ENCODE measurements around the gene FBXO34.
"Not testable (repeated sequence)": the region's sequence is repeated elsewhere in the genome, so short reads cannot be mapped to it uniquely, and the experiment has no call there.

Gene FBXO34

GRCh38 chr14:55377236-55377635 lies 106.0 kb downstream of the FBXO34 start:
- Mint-ChIP-seq H3K27me3 (ENCODE audit: low read depth) (no peaks in the 10 kb centered on the region), H3K9me3 (no peaks in the 10 kb centered on the region), H3K4me1 (ENCODE audit: low read depth) (peaks cover 25% of the 10 kb centered on the region), H3K36me3 (ENCODE audit: low read depth) (peaks cover 45% of the 10 kb centered on the region), H3K27ac (no peak overlapping the region), H3K4me3 (no peak overlapping the region)
- DNase-seq (ENCODE audit: low spot score): no peak

DNA sequence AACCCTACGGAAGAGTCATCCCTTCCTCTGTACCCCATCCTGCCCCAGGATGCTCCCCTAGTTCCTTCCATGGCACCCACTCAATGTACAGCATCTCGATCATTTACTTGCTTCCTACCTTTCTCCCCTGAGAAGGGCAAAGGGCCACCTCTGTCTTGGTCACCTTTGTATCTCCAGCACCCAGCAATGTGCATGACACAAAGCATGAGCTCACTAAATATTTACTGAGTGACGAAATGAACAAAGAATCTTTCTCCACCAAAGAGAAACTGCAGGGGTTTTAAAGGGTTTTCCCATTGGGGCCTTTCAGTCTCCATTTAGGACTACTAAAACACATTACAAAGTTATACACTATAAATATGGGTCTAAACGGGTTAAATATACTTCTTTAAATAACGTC lies 109.8 kb downstream of the FBXO34 start:
- no peak overlapping the region for H3K4me3 Mint-ChIP-seq
- H3K9me3 Mint-ChIP-seq: no peaks in the 10 kb centered on the region
- no peak for DNase-seq (ENCODE audit: low spot score)
- H3K27me3 Mint-ChIP-seq (ENCODE audit: low read depth): no peaks in the 10 kb centered on the region
- no peak overlapping the region for H3K27ac Mint-ChIP-seq
- peaks cover 16% of the 10 kb centered on the region for H3K4me1 Mint-ChIP-seq (ENCODE audit: low read depth)
- peaks cover 40% of the 10 kb centered on the region for H3K36me3 Mint-ChIP-seq (ENCODE audit: low read depth)

- Mint-ChIP-seq H3K27ac (no peak overlapping the region), H3K27me3 (ENCODE audit: low read depth) (no peaks in the 10 kb centered on the region), H3K4me1 (ENCODE audit: low read depth) (peaks cover 18% of the 10 kb centered on the region), H3K4me3 (no peak overlapping the region), H3K9me3 (no peaks in the 10 kb centered on the region), H3K36me3 (ENCODE audit: low read depth) (peaks cover 37% of the 10 kb centered on the region)
- DNase-seq (ENCODE audit: low spot score): no peak
Measured at GRCh38 chr14:55381561-55381960, 110.3 kb downstream of the FBXO34 start.

DNA sequence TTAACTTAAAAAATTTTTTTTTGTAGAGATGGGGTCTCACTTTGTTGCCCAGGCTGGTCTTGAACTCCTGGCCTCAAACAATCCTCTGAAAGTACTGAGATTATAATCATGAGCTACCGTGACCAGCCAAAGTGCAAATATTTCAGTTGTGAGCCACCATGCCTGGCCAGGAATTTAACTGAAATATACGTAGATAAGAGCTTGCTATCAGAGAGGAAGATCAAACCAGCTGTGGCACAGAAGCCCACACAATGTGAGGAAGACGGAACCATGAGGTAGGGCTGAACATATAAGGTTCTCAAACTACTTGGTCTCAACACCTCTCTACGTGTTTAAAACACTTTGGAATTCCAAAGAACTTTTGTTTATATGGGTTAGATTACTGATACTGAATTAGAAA lies 111.3 kb downstream of the FBXO34 start:
- Mint-ChIP-seq H3K27ac (no peak overlapping the region), H3K9me3 (no peaks in the 10 kb centered on the region), H3K27me3 (ENCODE audit: low read depth) (no peaks in the 10 kb centered on the region), H3K36me3 (ENCODE audit: low read depth) (peaks cover 36% of the 10 kb centered on the region), H3K4me3 (no peak overlapping the region), H3K4me1 (ENCODE audit: low read depth) (peaks cover 26% of the 10 kb centered on the region)
- no peak for DNase-seq (ENCODE audit: low spot score)

- Mint-ChIP-seq H3K4me1 (ENCODE audit: low read depth) (peaks cover 27% of the 10 kb centered on the region), H3K36me3 (ENCODE audit: low read depth) (peaks cover 35% of the 10 kb centered on the region)
- not testable (repeated sequence) for H3K9me3 Mint-ChIP-seq; DNase-seq (ENCODE audit: low spot score); H3K4me3 Mint-ChIP-seq; H3K27me3 Mint-ChIP-seq (ENCODE audit: low read depth); H3K27ac Mint-ChIP-seq
Measured at GRCh38 chr14:55383056-55383466, 111.8 kb downstream of the FBXO34 start.

DNA sequence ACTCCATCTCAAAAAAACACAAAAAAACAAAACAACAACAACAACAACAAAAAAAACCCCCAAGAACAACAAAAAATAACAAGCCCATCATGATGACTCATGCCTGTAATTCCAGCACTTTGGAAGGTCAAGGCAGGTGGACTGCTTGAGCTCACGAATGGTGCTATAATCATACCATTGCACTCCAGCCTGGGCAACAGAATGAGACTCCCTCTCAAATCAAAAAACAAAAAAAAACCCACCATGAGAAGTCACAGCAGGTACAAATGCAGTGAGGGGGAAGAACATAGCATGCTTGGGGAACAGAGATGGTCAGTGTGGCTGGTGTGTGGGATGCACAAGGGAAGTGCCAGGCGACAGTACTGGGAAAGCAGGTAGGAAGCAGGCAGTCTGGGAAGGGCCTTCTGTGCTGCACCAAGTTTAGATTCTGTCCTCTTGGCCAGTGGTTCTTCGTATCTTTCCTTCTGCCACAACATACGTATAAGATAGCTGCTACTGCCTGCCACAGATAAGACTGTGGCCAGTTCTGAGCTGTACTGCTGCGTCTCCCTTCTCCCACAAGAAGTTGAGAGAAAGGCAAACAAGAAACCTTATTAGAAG lies 112.4 kb downstream of the FBXO34 start:
- no peaks in the 10 kb centered on the region for H3K9me3 Mint-ChIP-seq
- peaks cover 35% of the 10 kb centered on the region for H3K36me3 Mint-ChIP-seq (ENCODE audit: low read depth)
- no peaks in the 10 kb centered on the region for H3K27me3 Mint-ChIP-seq (ENCODE audit: low read depth)
- no peak overlapping the region for H3K4me3 Mint-ChIP-seq
- H3K4me1 Mint-ChIP-seq (ENCODE audit: low read depth): peaks cover 33% of the 10 kb centered on the region
- no peak overlapping the region for H3K27ac Mint-ChIP-seq
- DNase-seq (ENCODE audit: low spot score): no peak

DNA sequence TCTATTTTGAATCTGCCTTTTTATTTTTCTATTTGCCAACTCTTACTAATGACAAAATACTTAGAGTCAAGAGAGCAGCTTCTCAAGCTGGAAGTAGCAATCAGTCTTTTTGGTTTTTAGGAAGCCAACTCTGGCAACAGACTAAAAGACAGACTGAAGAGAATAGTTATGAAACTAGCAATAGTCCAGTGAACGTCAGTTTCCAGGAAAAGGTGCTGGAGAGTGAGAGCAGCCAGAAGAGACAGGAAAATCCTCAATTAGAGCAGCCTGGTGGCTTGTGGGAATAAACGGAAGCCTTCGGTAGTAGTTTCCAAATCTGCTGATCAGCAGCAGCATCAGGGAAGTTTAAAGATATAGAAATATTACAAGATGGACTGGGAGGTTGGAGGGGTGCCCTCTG lies 113.3 kb downstream of the FBXO34 start:
- Mint-ChIP-seq H3K4me3 (no peak overlapping the region), H3K36me3 (ENCODE audit: low read depth) (peaks cover 39% of the 10 kb centered on the region), H3K4me1 (ENCODE audit: low read depth) (peaks cover 34% of the 10 kb centered on the region), H3K9me3 (no peaks in the 10 kb centered on the region), H3K27me3 (ENCODE audit: low read depth) (no peaks in the 10 kb centered on the region), H3K27ac (peak overlapping the region; percentile 3)
- no peak for DNase-seq (ENCODE audit: low spot score)

- Mint-ChIP-seq H3K27ac (peak overlapping the region; percentile 90), H3K4me3 (peak overlapping the region; percentile 25), H3K27me3 (ENCODE audit: low read depth) (no peaks in the 10 kb centered on the region), H3K36me3 (ENCODE audit: low read depth) (peaks cover 32% of the 10 kb centered on the region), H3K9me3 (no peaks in the 10 kb centered on the region), H3K4me1 (ENCODE audit: low read depth) (peaks cover 34% of the 10 kb centered on the region)
- peak; percentile 23 for DNase-seq (ENCODE audit: low spot score)
Measured at GRCh38 chr14:55386037-55386808, 115.0 kb downstream of the FBXO34 start.

- no peaks in the 10 kb centered on the region for H3K9me3 Mint-ChIP-seq
- peak overlapping the region; percentile 89 for H3K27ac Mint-ChIP-seq
- peak overlapping the region; percentile 2 for H3K4me3 Mint-ChIP-seq
- peaks cover 27% of the 10 kb centered on the region for H3K36me3 Mint-ChIP-seq (ENCODE audit: low read depth)
- no peak for DNase-seq (ENCODE audit: low spot score)
- H3K4me1 Mint-ChIP-seq (ENCODE audit: low read depth): peaks cover 33% of the 10 kb centered on the region
- H3K27me3 Mint-ChIP-seq (ENCODE audit: low read depth): no peaks in the 10 kb centered on the region
Measured at GRCh38 chr14:55387121-55387520, 115.9 kb downstream of the FBXO34 start.

GRCh38 chr14:55388160-55388559 lies 116.9 kb downstream of the FBXO34 start:
- Mint-ChIP-seq H3K4me1 (ENCODE audit: low read depth) (peaks cover 31% of the 10 kb centered on the region), H3K4me3 (no peak overlapping the region), H3K27ac (peak overlapping the region; percentile 60), H3K9me3 (no peaks in the 10 kb centered on the region), H3K27me3 (ENCODE audit: low read depth) (no peaks in the 10 kb centered on the region), H3K36me3 (ENCODE audit: low read depth) (peaks cover 27% of the 10 kb centered on the region)
- no peak for DNase-seq (ENCODE audit: low spot score)

DNA sequence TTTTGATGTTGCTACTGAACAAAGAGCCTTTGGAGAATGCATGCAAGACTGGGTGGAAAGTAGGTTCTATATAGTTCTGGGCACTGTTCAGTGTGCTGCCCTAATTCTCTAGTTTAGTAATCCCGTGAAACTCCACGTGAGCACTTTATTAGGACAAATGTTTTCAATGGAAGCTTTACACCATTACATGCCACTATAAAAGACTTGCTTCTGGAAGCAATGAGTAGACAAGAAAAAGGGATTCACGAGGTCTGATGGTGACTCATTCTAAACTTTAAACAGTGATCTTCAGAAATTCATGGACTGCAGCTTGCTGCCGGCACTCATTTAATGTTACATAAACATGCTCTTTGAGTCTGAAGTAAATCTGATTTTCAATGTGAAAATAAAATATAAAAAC lies 118.1 kb downstream of the FBXO34 start:
- Mint-ChIP-seq H3K9me3 (no peaks in the 10 kb centered on the region), H3K27ac (peak overlapping the region; percentile 11), H3K27me3 (ENCODE audit: low read depth) (no peaks in the 10 kb centered on the region), H3K4me1 (ENCODE audit: low read depth) (peaks cover 28% of the 10 kb centered on the region), H3K4me3 (no peak overlapping the region), H3K36me3 (ENCODE audit: low read depth) (peaks cover 26% of the 10 kb centered on the region)
- DNase-seq (ENCODE audit: low spot score): no peak

- H3K36me3 Mint-ChIP-seq (ENCODE audit: low read depth): peaks cover 2% of the 10 kb centered on the region
- no peak overlapping the region for H3K27ac Mint-ChIP-seq
- no peaks in the 10 kb centered on the region for H3K27me3 Mint-ChIP-seq (ENCODE audit: low read depth)
- no peak overlapping the region for H3K4me3 Mint-ChIP-seq
- DNase-seq (ENCODE audit: low spot score): no peak
- no peaks in the 10 kb centered on the region for H3K9me3 Mint-ChIP-seq
- H3K4me1 Mint-ChIP-seq (ENCODE audit: low read depth): peaks cover 3% of the 10 kb centered on the region
Measured at GRCh38 chr14:55398679-55399078, 127.5 kb downstream of the FBXO34 start.

DNA sequence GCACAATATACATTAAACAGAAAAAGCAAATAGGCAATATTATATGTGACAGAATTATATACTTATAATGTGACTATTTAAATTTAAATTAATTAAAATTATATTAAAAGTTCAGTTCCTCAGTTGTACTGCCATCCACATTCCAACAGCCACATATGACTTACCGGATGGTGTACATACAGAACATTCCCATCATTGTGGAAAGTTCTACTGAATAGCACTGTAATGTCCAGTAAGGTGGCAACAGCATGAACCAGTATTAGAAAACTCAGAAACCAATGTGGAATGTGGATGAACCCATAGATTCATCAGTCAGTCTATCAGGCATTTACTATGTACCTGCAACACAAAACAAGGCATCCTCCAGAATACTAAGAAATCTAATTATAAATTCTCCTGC lies 128.0 kb downstream of the FBXO34 start:
- Mint-ChIP-seq H3K4me1 (ENCODE audit: low read depth) (peaks cover 5% of the 10 kb centered on the region), H3K4me3 (no peak overlapping the region), H3K27ac (no peak overlapping the region), H3K27me3 (ENCODE audit: low read depth) (no peaks in the 10 kb centered on the region), H3K9me3 (no peaks in the 10 kb centered on the region), H3K36me3 (ENCODE audit: low read depth) (peaks cover 2% of the 10 kb centered on the region)
- no peak for DNase-seq (ENCODE audit: low spot score)

DNA sequence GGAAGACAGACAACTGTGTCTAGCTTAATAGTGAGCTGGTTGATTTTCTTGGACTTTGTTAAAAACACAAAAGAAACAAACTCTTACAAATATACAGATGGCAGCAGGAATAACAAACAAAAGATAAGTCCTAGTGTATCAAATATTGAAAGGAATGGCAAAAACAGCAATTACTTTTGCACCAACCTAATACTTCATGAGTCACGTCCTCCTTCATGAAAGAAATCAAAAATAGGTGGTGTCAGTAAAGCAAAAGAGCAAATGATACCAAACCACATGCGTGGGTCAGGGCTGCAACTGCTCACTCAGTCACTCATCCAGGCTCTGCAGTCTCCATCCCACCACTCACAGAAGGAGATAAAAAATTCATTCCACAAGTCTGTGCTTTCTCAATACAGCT lies 128.6 kb downstream of the FBXO34 start:
- no peak overlapping the region for H3K27ac Mint-ChIP-seq
- peaks cover 7% of the 10 kb centered on the region for H3K4me1 Mint-ChIP-seq (ENCODE audit: low read depth)

More for the DNA sequence above, 128.6 kb downstream of the FBXO34 start:
- Mint-ChIP-seq H3K27me3 (ENCODE audit: low read depth) (no peaks in the 10 kb centered on the region), H3K4me3 (no peak overlapping the region), H3K36me3 (ENCODE audit: low read depth) (peaks cover 2% of the 10 kb centered on the region), H3K9me3 (no peaks in the 10 kb centered on the region)
- no peak for DNase-seq (ENCODE audit: low spot score)

Measured in T-helper 2 cell treated with Interferon-gamma antibody and Interleukin-4, amounts not matched to agents 5 μg/mL and 100 μg/mL, for 36 hours (primary cell).